ENCODE measurements around the gene ARHGEF37.

ARHGEF37 gene

DNA sequence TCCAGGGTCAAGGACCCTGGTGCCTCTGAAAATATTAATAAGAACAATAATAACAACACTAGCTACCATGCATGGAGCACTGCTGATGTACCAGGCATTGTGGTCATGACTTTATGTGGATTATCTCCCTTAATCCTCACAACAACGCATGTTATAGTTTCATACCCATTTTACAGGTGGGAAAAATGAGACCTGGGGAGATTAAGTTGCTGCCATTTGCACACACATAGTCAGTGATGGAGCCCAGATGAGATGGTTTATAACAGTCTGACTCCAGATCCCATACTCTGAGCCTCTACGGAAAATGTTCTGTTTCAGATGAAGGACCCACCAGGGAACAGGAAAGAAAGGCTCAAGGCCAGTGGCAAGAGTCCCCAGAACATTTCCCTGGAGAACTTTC lies 100.6 kb downstream of the ARHGEF37 start:
- DNase-seq = no peak

DNA sequence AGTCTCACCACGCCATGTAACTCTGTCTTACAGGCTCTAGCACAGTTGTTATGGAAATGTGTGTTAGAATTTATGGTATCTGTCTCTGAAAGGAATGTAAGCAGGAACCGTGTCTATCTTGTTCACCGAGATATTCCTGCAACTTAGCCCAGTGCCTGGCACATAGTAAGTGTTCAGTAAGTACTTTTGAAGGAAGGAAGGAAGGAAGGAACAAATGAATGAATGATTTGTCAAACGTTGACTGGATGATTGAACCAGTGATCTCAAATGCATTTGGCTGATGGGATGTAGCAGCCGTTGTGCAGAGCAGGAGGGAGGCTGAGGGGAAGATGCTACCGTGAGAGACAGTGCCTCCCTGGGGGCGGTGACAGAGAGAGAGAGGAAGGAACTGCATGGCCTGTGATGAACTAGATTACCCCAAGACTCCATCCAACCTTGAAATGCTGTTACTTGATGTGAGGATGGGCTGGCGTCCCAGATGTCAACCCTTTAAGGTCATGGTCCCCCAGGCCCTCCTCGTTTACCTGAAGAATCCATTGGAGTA lies 101.3 kb downstream of the ARHGEF37 start:
- DNase-seq = no peak

- no peak for DNase-seq
Measured at GRCh38 chr5:149683964-149684363, 102.7 kb downstream of the ARHGEF37 start.

DNA sequence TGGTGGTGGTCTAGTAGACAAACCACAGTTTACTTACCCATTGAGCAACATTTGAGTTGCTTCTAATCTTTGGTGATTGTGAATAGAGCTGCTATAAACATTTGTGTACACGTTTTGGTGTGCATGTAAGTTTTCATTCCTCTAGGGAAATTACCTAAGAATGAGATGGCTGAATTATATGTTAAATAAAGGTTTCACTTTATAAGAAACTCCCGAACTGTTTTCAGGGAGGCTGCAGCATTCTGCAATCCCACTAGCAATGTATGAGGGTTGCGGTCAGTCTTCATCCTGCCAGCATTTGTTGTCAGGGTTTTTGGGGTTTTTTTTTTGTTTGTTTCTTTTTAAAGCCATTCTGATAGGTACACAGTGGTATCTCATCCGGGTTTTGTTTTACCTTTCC lies 103.1 kb downstream of the ARHGEF37 start:
- no peak for DNase-seq
